Naive B cell (primary cell): ENCODE measurements around the gene NAB1. TPM values are rescaled to one million over a fixed set of nuclear protein-coding genes. Genes with fewer than 3 reads are reported as not detected.

Experiments used
- ATAC-seq, 2 donors: fragments of 150-1000 bp; cut with Tn5 transposase; 2 replicates each; pipeline ENCODE4 v1.10.0; 2021; ENCODE audit warnings: low read depth in 2 of 2, mild to moderate bottlenecking in 2 of 2, moderate library complexity in 2 of 2
- DNase-seq: peaks from one replicate; pipeline ENCODE4 v3.0.0; 2022
- H3K27ac Mint-ChIP-seq, 6 donors: one replicate each; pipeline ENCODE4 v1.8.0; 2020 to 2022; ENCODE audit warnings: mild to moderate bottlenecking in 6 of 6, mixed read lengths in 6 of 6, moderate library complexity in 5 of 6, inconsistent platforms in 2 of 6
- H3K27me3 Mint-ChIP-seq, 3 donors: one replicate each; pipeline ENCODE4 v1.8.0; 2021 to 2022; ENCODE audit warnings: mixed read lengths in 3 of 3, mild to moderate bottlenecking in 1 of 3
- H3K36me3 Mint-ChIP-seq, 2 donors: one replicate each; pipeline ENCODE4 v1.8.0; 2020 to 2022; ENCODE audit warnings: mixed read lengths in 2 of 2, inconsistent platforms in 1 of 2, mild to moderate bottlenecking in 1 of 2
- H3K4me1 Mint-ChIP-seq, 3 donors: one replicate each; pipeline ENCODE4 v1.8.0; 2020 to 2022; ENCODE audit warnings: mixed read lengths in 3 of 3, inconsistent platforms in 1 of 3, mild to moderate bottlenecking in 1 of 3, moderate library complexity in 1 of 3
- H3K4me3 Mint-ChIP-seq, 8 donors: one replicate each; pipeline ENCODE4 v1.8.0; 2020 to 2022; ENCODE audit warnings: mild to moderate bottlenecking in 8 of 8, mixed read lengths in 8 of 8, moderate library complexity in 8 of 8, inconsistent platforms in 2 of 8
- H3K9me3 Mint-ChIP-seq, 7 donors: one replicate each; pipeline ENCODE4 v1.8.0; 2020 to 2022; ENCODE audit warnings: mixed read lengths in 7 of 7, mild to moderate bottlenecking in 5 of 7, inconsistent platforms in 2 of 7, moderate library complexity in 1 of 7
- polyA plus RNA-seq, 6 donors: library from polyadenylated mRNA; unstranded; fragments of 300-500 nt; fragmentation: Illumina TruSeq; gene quantifications; one replicate each; pipeline ENCODE4 v1.2.3, GENCODE V29; 2021; ENCODE audit warnings: low read depth in 6 of 6

NAB1 gene
- polyA plus RNA-seq, 6 donors from 2014 or later = 2.3 to 5.8 (median 3.0) TPM

GRCh38 chr2:190625691-190626090 is 23.2 kb upstream of the NAB1 start:
- Mint-ChIP-seq H3K27me3 (peaks cover 27 to 35% (median 30%) of the 10 kb centered on the region in 3 donors), H3K9me3 (peaks cover 2 to 6% (median 4%) of the 10 kb centered on the region in 7 donors), H3K4me1 (peaks cover 8 to 20% (median 16%) of the 10 kb centered on the region in 3 donors), H3K4me3 (no peak overlapping the region), H3K27ac (no peak overlapping the region), H3K36me3 (peaks cover 0 to 7% of the 10 kb centered on the region in 2 donors)
- ATAC-seq (no peak), DNase-seq (no peak)

- Mint-ChIP-seq H3K9me3 (peaks cover 2 to 6% (median 4%) of the 10 kb centered on the region in 7 donors), H3K4me1 (peaks cover 8 to 20% (median 16%) of the 10 kb centered on the region in 3 donors), H3K36me3 (peaks cover 0 to 7% of the 10 kb centered on the region in 2 donors), H3K27me3 (peaks cover 27 to 35% (median 30%) of the 10 kb centered on the region in 3 donors), H3K27ac (no peak overlapping the region), H3K4me3 (no peak overlapping the region)
- no peak for ATAC-seq
- DNase-seq = no peak
Measured at GRCh38 chr2:190626641-190627210, 22.2 kb upstream of the NAB1 start.

- ATAC-seq (peak; percentile 71 to 73), DNase-seq (no peak)
- Mint-ChIP-seq H3K4me1 (peaks cover 8 to 20% (median 16%) of the 10 kb centered on the region in 3 donors), H3K4me3 (peak overlapping the region; percentile 44 to 93 (median 85)), H3K27me3 (peaks cover 27 to 35% (median 30%) of the 10 kb centered on the region in 3 donors), H3K27ac (peak overlapping the region in 4 of 6 donors; percentile 29 to 84 (median 40)), H3K36me3 (peaks cover 0 to 7% of the 10 kb centered on the region in 2 donors), H3K9me3 (peaks cover 2 to 6% (median 4%) of the 10 kb centered on the region in 7 donors)
Measured at GRCh38 chr2:190627448-190628412, 21.2 kb upstream of the NAB1 start.

- Mint-ChIP-seq H3K9me3 (peaks cover 0 to 6% (median 4%) of the 10 kb centered on the region in 7 donors), H3K36me3 (peaks cover 0 to 7% of the 10 kb centered on the region in 2 donors), H3K27ac (peak overlapping the region in 1 of 6 donors; percentile 11), H3K4me3 (peak overlapping the region in 6 of 8 donors; percentile 4 to 93 (median 44)), H3K27me3 (peaks cover 23 to 30% (median 27%) of the 10 kb centered on the region in 3 donors), H3K4me1 (peaks cover 8 to 16% (median 16%) of the 10 kb centered on the region in 3 donors)
- DNase-seq (no peak), ATAC-seq (no peak)
Measured at GRCh38 chr2:190628591-190629319, 20.1 kb upstream of the NAB1 start.

- no peak overlapping the region for H3K4me3 Mint-ChIP-seq
- no peaks in the 10 kb centered on the region for H3K9me3 Mint-ChIP-seq
- H3K27me3 Mint-ChIP-seq = peaks cover 0 to 5% (median 0%) of the 10 kb centered on the region in 3 donors
- H3K4me1 Mint-ChIP-seq = peaks cover 5 to 8% (median 6%) of the 10 kb centered on the region in 3 donors
- H3K27ac Mint-ChIP-seq = no peak overlapping the region
- DNase-seq (no peak), ATAC-seq (no peak)
- H3K36me3 Mint-ChIP-seq = no peaks in the 10 kb centered on the region
Measured at GRCh38 chr2:190634381-190634780, 14.5 kb upstream of the NAB1 start.

- H3K4me1 Mint-ChIP-seq = peaks cover 5 to 8% (median 6%) of the 10 kb centered on the region in 3 donors
- H3K4me3 Mint-ChIP-seq = no peak overlapping the region
- H3K27me3 Mint-ChIP-seq = no peaks in the 10 kb centered on the region
- H3K27ac Mint-ChIP-seq = peak overlapping the region in 2 of 6 donors; percentile 40 to 61
- H3K36me3 Mint-ChIP-seq = no peaks in the 10 kb centered on the region
- no peaks in the 10 kb centered on the region for H3K9me3 Mint-ChIP-seq
- ATAC-seq = no peak
- no peak for DNase-seq
Measured at GRCh38 chr2:190635781-190636180, 13.1 kb upstream of the NAB1 start.

DNA sequence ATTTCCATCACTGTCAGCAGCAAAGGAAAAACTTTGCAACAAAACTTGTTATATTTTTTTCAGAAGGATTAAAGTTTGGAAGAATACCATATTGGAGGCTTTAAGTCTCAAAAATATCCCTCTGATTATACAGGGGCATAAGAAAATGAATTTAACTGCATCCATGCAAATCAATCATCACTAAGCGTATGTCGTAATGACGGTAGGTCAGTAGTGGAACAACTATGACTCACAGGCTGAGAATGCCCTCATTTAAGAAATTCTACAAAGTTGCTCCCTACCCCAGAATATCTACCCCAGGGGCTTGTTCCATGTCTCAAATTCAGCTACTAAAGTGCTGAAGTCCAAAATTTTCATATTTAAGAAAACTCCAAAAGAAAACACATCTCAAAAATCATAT is 12.5 kb upstream of the NAB1 start:
- Mint-ChIP-seq H3K36me3 (no peaks in the 10 kb centered on the region), H3K4me1 (peaks cover 5 to 8% (median 6%) of the 10 kb centered on the region in 3 donors), H3K4me3 (no peak overlapping the region), H3K27ac (no peak overlapping the region), H3K9me3 (no peaks in the 10 kb centered on the region), H3K27me3 (no peaks in the 10 kb centered on the region)
- no peak for DNase-seq
- ATAC-seq = no peak

GRCh38 chr2:190637281-190637734 is 11.6 kb upstream of the NAB1 start:
- Mint-ChIP-seq H3K4me1 (peaks cover 5 to 8% (median 6%) of the 10 kb centered on the region in 3 donors), H3K27ac (peak overlapping the region in 1 of 6 donors; percentile 66), H3K4me3 (no peak overlapping the region), H3K36me3 (no peaks in the 10 kb centered on the region), H3K9me3 (no peaks in the 10 kb centered on the region), H3K27me3 (no peaks in the 10 kb centered on the region)
- ATAC-seq (peak in 1 of 2 donors; percentile 20), DNase-seq (no peak)

- no peaks in the 10 kb centered on the region for H3K27me3 Mint-ChIP-seq
- peak overlapping the region in 1 of 6 donors; percentile 80 for H3K27ac Mint-ChIP-seq
- ATAC-seq (no peak), DNase-seq (no peak)
- no peak overlapping the region for H3K4me3 Mint-ChIP-seq
- H3K9me3 Mint-ChIP-seq = no peaks in the 10 kb centered on the region
- peaks cover 5 to 8% (median 6%) of the 10 kb centered on the region in 3 donors for H3K4me1 Mint-ChIP-seq
- H3K36me3 Mint-ChIP-seq = no peaks in the 10 kb centered on the region
Measured at GRCh38 chr2:190637903-190638618, 10.8 kb upstream of the NAB1 start.

- ATAC-seq = no peak
- peaks cover 5 to 8% (median 6%) of the 10 kb centered on the region in 3 donors for H3K4me1 Mint-ChIP-seq
Measured at GRCh38 chr2:190640117-190640516, 8.8 kb upstream of the NAB1 start.

DNA sequence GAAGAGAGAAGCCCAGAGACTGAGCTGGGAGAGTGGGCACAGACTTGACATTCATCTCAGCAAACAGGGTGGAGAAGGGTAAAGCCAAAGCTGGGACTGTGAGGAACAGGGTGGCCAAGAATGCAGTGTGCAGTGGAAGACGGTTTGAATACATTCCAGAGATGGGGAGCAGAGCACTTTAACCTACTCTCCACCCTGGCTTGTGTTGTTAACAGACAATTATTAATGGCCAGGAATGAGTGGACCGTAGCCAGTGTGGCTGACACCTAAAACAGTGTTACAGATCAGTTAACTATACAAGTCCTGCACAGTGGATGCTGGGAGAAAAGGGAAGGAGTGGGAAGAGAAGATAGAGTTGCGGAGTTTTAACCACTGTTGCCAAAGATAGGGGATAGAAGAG is 7.4 kb upstream of the NAB1 start:
- Mint-ChIP-seq H3K36me3 (no peaks in the 10 kb centered on the region), H3K27ac (peak overlapping the region in 2 of 6 donors; percentile 31 to 59), H3K9me3 (no peaks in the 10 kb centered on the region), H3K4me3 (no peak overlapping the region), H3K4me1 (peaks cover 5 to 8% (median 6%) of the 10 kb centered on the region in 3 donors), H3K27me3 (no peaks in the 10 kb centered on the region)
- ATAC-seq (no peak), DNase-seq (no peak)

More at GRCh38 chr2:190640117-190640516, 8.8 kb upstream of the NAB1 start:
- H3K9me3 Mint-ChIP-seq = no peaks in the 10 kb centered on the region
- no peak overlapping the region for H3K4me3 Mint-ChIP-seq
- DNase-seq = no peak
- no peak overlapping the region for H3K27ac Mint-ChIP-seq
- no peaks in the 10 kb centered on the region for H3K27me3 Mint-ChIP-seq
- no peaks in the 10 kb centered on the region for H3K36me3 Mint-ChIP-seq

DNA sequence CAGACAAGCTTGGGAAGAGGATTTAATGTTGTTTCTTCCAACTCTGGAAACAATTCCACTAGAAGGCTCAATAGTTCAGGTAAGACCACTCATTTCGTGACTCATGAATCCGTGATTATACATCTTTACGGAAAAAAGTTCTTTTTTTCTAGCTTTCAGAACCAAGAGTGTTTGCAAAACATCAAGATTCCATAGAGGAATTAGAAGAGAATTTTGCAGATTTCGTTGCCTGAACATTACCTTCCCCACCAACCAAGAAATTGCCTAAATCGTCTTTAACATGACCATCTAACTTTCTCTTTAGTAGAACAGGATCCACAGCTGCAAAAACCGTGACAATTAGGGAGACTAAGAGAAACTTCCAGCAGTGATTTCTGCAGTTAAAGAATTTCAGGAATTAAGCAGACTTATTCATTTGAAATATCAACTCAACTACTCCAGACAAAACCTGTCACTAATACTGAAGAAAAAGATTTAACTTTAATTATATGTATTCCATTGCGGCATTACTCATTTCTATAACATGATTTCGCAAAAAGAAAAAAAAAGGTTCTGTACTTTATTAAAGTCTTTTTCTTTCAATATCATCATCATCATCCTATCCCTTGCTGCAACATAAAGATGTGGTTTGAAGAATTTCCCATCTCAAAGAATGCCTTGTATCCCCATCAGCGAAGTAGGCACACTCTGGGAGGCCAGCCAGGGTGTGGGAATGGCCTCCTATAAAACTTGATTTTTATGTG is 1.9 kb upstream of the NAB1 start:
- ATAC-seq (no peak), DNase-seq (no peak)
- Mint-ChIP-seq H3K36me3 (no peaks in the 10 kb centered on the region), H3K27ac (peak overlapping the region in 5 of 6 donors; percentile 14 to 93 (median 43)), H3K4me1 (peaks cover 13 to 19% (median 17%) of the 10 kb centered on the region in 3 donors), H3K27me3 (no peaks in the 10 kb centered on the region), H3K9me3 (no peaks in the 10 kb centered on the region), H3K4me3 (peak overlapping the region in 6 of 8 donors; percentile 25 to 92 (median 90))
